CD4-positive, alpha-beta memory T cell (primary cell): ENCODE measurements around the gene TSPO2. TPM values are rescaled to one million over a fixed set of nuclear protein-coding genes. Genes with fewer than 3 reads are reported as not detected.

Experiments
- CTCF ChIA-PET: fragments of 350-600 bp; sonication (Branson Sonifier 250); formaldehyde crosslinking; loops from one replicate; lab custom pipeline; 2021; ENCODE audit warnings: inconsistent platforms; ENCODE audit not compliant: partially characterized antibody; lab: Charles Lee
- POLR2A ChIA-PET: fragments of 350-600 bp; sonication (Branson Sonifier 250); formaldehyde crosslinking; loops from one replicate; lab custom pipeline; 2021; ENCODE audit not compliant: partially characterized antibody; lab: Charles Lee
- DNase-seq, 5 donors: peaks; one replicate each; pipeline versions ENCODE4 v3.0.0 to v3.0.0-alpha.2; 2020 to 2022; ENCODE audit warnings: mixed read lengths in 1 of 5
- H3K27ac ChIP-seq: one replicate; pipeline ENCODE4 v1.7.0; 2013; ENCODE audit warnings: low read depth, low read length
- H3K27me3 ChIP-seq: 2 replicates; pipeline ENCODE4 v1.7.0; 2013; ENCODE audit warnings: mild to moderate bottlenecking, low read length, moderate library complexity; ENCODE audit not compliant: insufficient read depth
- H3K36me3 ChIP-seq: 2 replicates; pipeline ENCODE4 v1.7.0; 2013; ENCODE audit warnings: mild to moderate bottlenecking, low read length, moderate library complexity; ENCODE audit not compliant: insufficient read depth
- H3K4me1 ChIP-seq: 2 replicates; pipeline ENCODE4 v1.7.0; 2013; ENCODE audit warnings: mild to moderate bottlenecking, low read length, moderate library complexity; ENCODE audit not compliant: insufficient read depth
- H3K4me3 ChIP-seq, 2 donors: one replicate each; pipeline ENCODE4 v1.7.0; 2013; ENCODE audit warnings: low read length in 2 of 2, mild to moderate bottlenecking in 1 of 2
- H3K9me3 ChIP-seq, 2 donors: one replicate each; pipeline ENCODE4 v1.7.0; 2013; ENCODE audit warnings: low read length in 2 of 2, control low read depth in 1 of 2; ENCODE audit not compliant: control insufficient read depth in 1 of 2
- H3K27ac Mint-ChIP-seq, 7 donors: one replicate each; pipeline ENCODE4 v1.8.0; 2020 to 2021; ENCODE audit warnings: mixed read lengths in 7 of 7, mild to moderate bottlenecking in 6 of 7, inconsistent platforms in 3 of 7, moderate library complexity in 3 of 7
- H3K27me3 Mint-ChIP-seq, 2 donors: one replicate each; pipeline ENCODE4 v1.8.0; 2020 to 2021; ENCODE audit warnings: mixed read lengths in 2 of 2
- H3K36me3 Mint-ChIP-seq, 2 donors: one replicate each; pipeline ENCODE4 v1.8.0; 2020 to 2021; ENCODE audit warnings: mixed read lengths in 2 of 2, inconsistent platforms in 1 of 2, mild to moderate bottlenecking in 1 of 2
- H3K4me1 Mint-ChIP-seq, 4 donors: one replicate each; pipeline ENCODE4 v1.8.0; 2020 to 2021; ENCODE audit warnings: mixed read lengths in 4 of 4, mild to moderate bottlenecking in 1 of 4
- H3K4me3 Mint-ChIP-seq, 8 donors: one replicate each; pipeline ENCODE4 v1.8.0; 2020 to 2021; ENCODE audit warnings: mixed read lengths in 8 of 8, mild to moderate bottlenecking in 7 of 8, moderate library complexity in 6 of 8, inconsistent platforms in 3 of 8
- H3K9me3 Mint-ChIP-seq, 8 donors: one replicate each; pipeline ENCODE4 v1.8.0; 2020 to 2021; ENCODE audit warnings: mixed read lengths in 8 of 8, mild to moderate bottlenecking in 5 of 8, inconsistent platforms in 3 of 8, moderate library complexity in 1 of 8
- intact Hi-C: fragments of 100-400 bp; cut with micrococcal nuclease; formaldehyde crosslinking; loops from one replicate; pipeline ENCODE4 v1.15.1; 2023
- polyA plus RNA-seq, 2 donors: library from polyadenylated mRNA; unstranded; fragments of 300-500 nt; fragmentation: Illumina TruSeq; gene quantifications; one replicate each; pipeline ENCODE4 v1.2.3, GENCODE V29; 2021
- total RNA-seq, 2 experiments: library from RNA; stranded (reverse); gene quantifications; one replicate each; pipeline ENCODE4 v1.2.3, GENCODE V29; 2021

The TSPO2 gene
- total and polyA plus RNA-seq, 4 experiments from 2014 or later: not detected

- H3K27me3 ChIP-seq: no peaks in the 10 kb centered on the region
- Mint-ChIP-seq H3K36me3 (peaks cover 11 to 12% of the 10 kb centered on the region in 2 donors), H3K4me1 (peaks cover 10 to 17% (median 13%) of the 10 kb centered on the region in 4 donors), H3K27ac (peak overlapping the region in 2 of 7 donors; percentile 47 to 77), H3K4me3 (no peak overlapping the region), H3K9me3 (no peaks in the 10 kb centered on the region), H3K27me3 (no peaks in the 10 kb centered on the region)
- H3K9me3 ChIP-seq: no peaks in the 10 kb centered on the region
- H3K36me3 ChIP-seq: no peaks in the 10 kb centered on the region
- no peak overlapping the region for H3K27ac ChIP-seq
- no peak for DNase-seq
- peaks cover 16% of the 10 kb centered on the region for H3K4me1 ChIP-seq
- ChIA-PET CTCF (interaction anchor here (0.8 to 3.5 kb wide), 4 partner anchors 10 to 45 kb away, joined by 3 to 17 read pairs (median 5); partner anchors contain the start of gene UNC5CL), POLR2A (no interaction called here)
- H3K4me3 ChIP-seq: no peak overlapping the region
- intact Hi-C loops: no loop called here
These were observed 7.3 kb downstream of the TSPO2 start for GRCh38 chr6:41049521-41049920.

- CTCF ChIA-PET: interaction anchor here (1.1 to 3.5 kb wide), 3 partner anchors 10 to 45 kb away, joined by 3 to 17 read pairs (median 6); partner anchors contain the start of gene UNC5CL
- Mint-ChIP-seq H3K27me3 (no peaks in the 10 kb centered on the region), H3K36me3 (peaks cover 12 to 14% of the 10 kb centered on the region in 2 donors), H3K4me1 (peaks cover 10 to 17% (median 13%) of the 10 kb centered on the region in 4 donors), H3K9me3 (no peaks in the 10 kb centered on the region), H3K27ac (peak overlapping the region in 1 of 7 donors; percentile 47), H3K4me3 (no peak overlapping the region)
- Histone ChIP-seq H3K27me3 (no peaks in the 10 kb centered on the region), H3K27ac (no peak overlapping the region), H3K4me1 (peaks cover 16% of the 10 kb centered on the region), H3K4me3 (no peak overlapping the region), H3K36me3 (no peaks in the 10 kb centered on the region), H3K9me3 (no peaks in the 10 kb centered on the region)
- POLR2A ChIA-PET: no interaction called here
- intact Hi-C loops: no loop called here
- DNase-seq: no peak
These were observed 7.7 kb downstream of the TSPO2 start for GRCh38 chr6:41049955-41050354.

GRCh38 chr6:41050536-41050935 lies 8.3 kb downstream of the TSPO2 start:
- Mint-ChIP-seq H3K4me3 (no peak overlapping the region), H3K27me3 (no peaks in the 10 kb centered on the region), H3K36me3 (peaks cover 14 to 17% of the 10 kb centered on the region in 2 donors), H3K9me3 (no peaks in the 10 kb centered on the region), H3K4me1 (peaks cover 10 to 17% (median 13%) of the 10 kb centered on the region in 4 donors), H3K27ac (no peak overlapping the region)
- Histone ChIP-seq H3K27me3 (no peaks in the 10 kb centered on the region), H3K9me3 (no peaks in the 10 kb centered on the region), H3K4me3 (no peak overlapping the region), H3K36me3 (no peaks in the 10 kb centered on the region), H3K4me1 (peaks cover 16% of the 10 kb centered on the region), H3K27ac (no peak overlapping the region)
- ChIA-PET CTCF (interaction anchor here (1.5 to 3.5 kb wide), 2 partner anchors 11 to 22 kb away, joined by 6 to 17 read pairs; partner anchors contain the start of gene UNC5CL), POLR2A (no interaction called here)
- no peak for DNase-seq
- intact Hi-C loops: no loop called here

- no peak overlapping the region for H3K4me3 ChIP-seq
- H3K27me3 ChIP-seq: no peaks in the 10 kb centered on the region
- POLR2A ChIA-PET: interaction anchor here (1.2 to 1.6 kb wide), 3 partner anchors 11 to 24 kb away, joined by 3 to 5 read pairs (median 4); no protein-coding TSS in a partner anchor
- H3K36me3 ChIP-seq: no peaks in the 10 kb centered on the region
- peaks cover 16% of the 10 kb centered on the region for H3K4me1 ChIP-seq
- H3K27ac Mint-ChIP-seq: peak overlapping the region in 6 of 7 donors; percentile 29 to 80 (median 58)
- no peaks in the 10 kb centered on the region for H3K9me3 ChIP-seq
- peaks cover 10 to 17% (median 13%) of the 10 kb centered on the region in 4 donors for H3K4me1 Mint-ChIP-seq
- H3K4me3 Mint-ChIP-seq: peak overlapping the region in 6 of 8 donors; percentile 1 to 61 (median 30)
- no peak overlapping the region for H3K27ac ChIP-seq
- intact Hi-C loops: no loop called here
- no peaks in the 10 kb centered on the region for H3K27me3 Mint-ChIP-seq
- CTCF ChIA-PET: interaction anchor here (1.0 kb wide), 1 partner anchor 13 kb away, joined by 3 read pairs; the partner anchor contains the start of gene UNC5CL
- H3K36me3 Mint-ChIP-seq: peaks cover 22 to 25% of the 10 kb centered on the region in 2 donors
- DNase-seq: peak in 1 of 5 donors; percentile 11
- H3K9me3 Mint-ChIP-seq: no peaks in the 10 kb centered on the region
These were observed 9.6 kb downstream of the TSPO2 start for GRCh38 chr6:41051873-41052272.

GRCh38 chr6:41053041-41053440 lies 10.8 kb downstream of the TSPO2 start, which contains the start of gene APOBEC2:
APOBEC2 (plus strand) TSS chr6:41053202; CDS start chr6:41053348, 146 bp downstream.
- Histone ChIP-seq H3K36me3 (no peaks in the 10 kb centered on the region), H3K27ac (no peak within 1 kb of the TSS), H3K27me3 (no peaks in the 10 kb centered on the region), H3K4me1 (peaks cover 16% of the 10 kb centered on the region), H3K9me3 (no peaks in the 10 kb centered on the region), H3K4me3 (no peak within 1 kb of the TSS)
- DNase-seq: no peak
- peaks cover 10 to 17% (median 13%) of the 10 kb centered on the region in 4 donors for H3K4me1 Mint-ChIP-seq
- peaks cover 24 to 28% of the 10 kb centered on the region in 2 donors for H3K36me3 Mint-ChIP-seq
- no peaks in the 10 kb centered on the region for H3K9me3 Mint-ChIP-seq
- peak within 1 kb of the TSS in 6 of 8 donors; percentile 1 to 61 (median 30) for H3K4me3 Mint-ChIP-seq
- ChIA-PET CTCF (interaction anchor here (1.0 kb wide), 1 partner anchor 11 kb away, joined by 4 read pairs; no protein-coding TSS in a partner anchor), POLR2A (interaction anchor here (1.6 kb wide), 1 partner anchor 10 kb away, joined by 4 read pairs; no protein-coding TSS in a partner anchor)
- peak within 1 kb of the TSS in 6 of 7 donors; percentile 36 to 80 (median 72) for H3K27ac Mint-ChIP-seq
- no peaks in the 10 kb centered on the region for H3K27me3 Mint-ChIP-seq
- intact Hi-C loops: no loop called here

GRCh38 chr6:41054511-41054910 lies 12.2 kb downstream of the TSPO2 start:
- Mint-ChIP-seq H3K27me3 (no peaks in the 10 kb centered on the region), H3K4me3 (no peak overlapping the region), H3K9me3 (no peaks in the 10 kb centered on the region), H3K36me3 (peaks cover 27 to 28% of the 10 kb centered on the region in 2 donors), H3K27ac (no peak overlapping the region), H3K4me1 (peaks cover 10 to 17% (median 13%) of the 10 kb centered on the region in 4 donors)
- H3K27ac ChIP-seq: no peak overlapping the region
- ChIA-PET CTCF (interaction anchor here (0.7 to 4.4 kb wide), 4 partner anchors 12 to 26 kb away, joined by 3 to 22 read pairs (median 9); partner anchors contain the start of gene UNC5CL), POLR2A (interaction anchor here (1.8 kb wide), 1 partner anchor 26 kb away, joined by 7 read pairs; no protein-coding TSS in a partner anchor)
- no peak overlapping the region for H3K4me3 ChIP-seq
- no peaks in the 10 kb centered on the region for H3K36me3 ChIP-seq
- no peaks in the 10 kb centered on the region for H3K9me3 ChIP-seq
- no peak for DNase-seq
- H3K4me1 ChIP-seq: peaks cover 16% of the 10 kb centered on the region
- intact Hi-C loops: no loop called here
- H3K27me3 ChIP-seq: no peaks in the 10 kb centered on the region

- DNase-seq: no peak
- Histone ChIP-seq H3K36me3 (no peaks in the 10 kb centered on the region), H3K27ac (no peak overlapping the region), H3K9me3 (no peaks in the 10 kb centered on the region), H3K4me1 (peaks cover 16% of the 10 kb centered on the region), H3K4me3 (no peak overlapping the region), H3K27me3 (no peaks in the 10 kb centered on the region)
- no peak overlapping the region for H3K4me3 Mint-ChIP-seq
- intact Hi-C loops: no loop called here
- CTCF ChIA-PET: interaction anchor here (0.9 to 4.4 kb wide), 7 partner anchors 10 to 27 kb away, joined by 3 to 22 read pairs (median 10); partner anchors contain the start of gene UNC5CL
- H3K9me3 Mint-ChIP-seq: no peaks in the 10 kb centered on the region
- H3K4me1 Mint-ChIP-seq: peaks cover 12 to 17% (median 13%) of the 10 kb centered on the region in 4 donors
- H3K36me3 Mint-ChIP-seq: peaks cover 28 to 34% of the 10 kb centered on the region in 2 donors
- POLR2A ChIA-PET: interaction anchor here (1.8 kb wide), 2 partner anchors 15 to 27 kb away, joined by 7 to 9 read pairs; no protein-coding TSS in a partner anchor
- H3K27me3 Mint-ChIP-seq: no peaks in the 10 kb centered on the region
- peak overlapping the region in 1 of 7 donors; percentile 30 for H3K27ac Mint-ChIP-seq
These were observed 12.9 kb downstream of the TSPO2 start for GRCh38 chr6:41055149-41055548.
